ENCODE measurements around the gene CORIN.

The CORIN gene, protein sequence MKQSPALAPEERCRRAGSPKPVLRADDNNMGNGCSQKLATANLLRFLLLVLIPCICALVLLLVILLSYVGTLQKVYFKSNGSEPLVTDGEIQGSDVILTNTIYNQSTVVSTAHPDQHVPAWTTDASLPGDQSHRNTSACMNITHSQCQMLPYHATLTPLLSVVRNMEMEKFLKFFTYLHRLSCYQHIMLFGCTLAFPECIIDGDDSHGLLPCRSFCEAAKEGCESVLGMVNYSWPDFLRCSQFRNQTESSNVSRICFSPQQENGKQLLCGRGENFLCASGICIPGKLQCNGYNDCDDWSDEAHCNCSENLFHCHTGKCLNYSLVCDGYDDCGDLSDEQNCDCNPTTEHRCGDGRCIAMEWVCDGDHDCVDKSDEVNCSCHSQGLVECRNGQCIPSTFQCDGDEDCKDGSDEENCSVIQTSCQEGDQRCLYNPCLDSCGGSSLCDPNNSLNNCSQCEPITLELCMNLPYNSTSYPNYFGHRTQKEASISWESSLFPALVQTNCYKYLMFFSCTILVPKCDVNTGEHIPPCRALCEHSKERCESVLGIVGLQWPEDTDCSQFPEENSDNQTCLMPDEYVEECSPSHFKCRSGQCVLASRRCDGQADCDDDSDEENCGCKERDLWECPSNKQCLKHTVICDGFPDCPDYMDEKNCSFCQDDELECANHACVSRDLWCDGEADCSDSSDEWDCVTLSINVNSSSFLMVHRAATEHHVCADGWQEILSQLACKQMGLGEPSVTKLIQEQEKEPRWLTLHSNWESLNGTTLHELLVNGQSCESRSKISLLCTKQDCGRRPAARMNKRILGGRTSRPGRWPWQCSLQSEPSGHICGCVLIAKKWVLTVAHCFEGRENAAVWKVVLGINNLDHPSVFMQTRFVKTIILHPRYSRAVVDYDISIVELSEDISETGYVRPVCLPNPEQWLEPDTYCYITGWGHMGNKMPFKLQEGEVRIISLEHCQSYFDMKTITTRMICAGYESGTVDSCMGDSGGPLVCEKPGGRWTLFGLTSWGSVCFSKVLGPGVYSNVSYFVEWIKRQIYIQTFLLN

DNA sequence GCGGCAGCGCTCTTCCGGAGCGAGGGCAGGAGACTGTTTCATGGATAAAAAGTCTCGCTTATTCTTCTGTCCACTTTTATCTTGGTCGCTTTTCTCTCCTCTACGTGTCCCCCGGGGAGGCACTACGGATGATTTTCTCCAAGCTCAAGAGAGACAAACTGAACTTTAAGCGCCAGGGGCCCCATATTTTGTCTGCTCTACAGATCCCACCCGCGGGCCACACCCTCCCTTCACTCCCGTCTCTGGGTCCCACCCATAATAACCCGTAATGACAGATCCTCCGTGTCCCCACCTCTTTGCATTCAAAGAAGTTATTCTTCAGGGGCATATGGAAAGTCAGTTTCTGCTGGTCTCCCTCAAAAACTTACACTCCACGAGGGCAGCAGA lies at the start of gene CORIN:
Gene CORIN, minus strand, starts transcription at position 160 of the 387 bp plus-strand sequence. Its CDS starts 118 bp downstream, at position 42.
- no peak for DNase-seq

DNA sequence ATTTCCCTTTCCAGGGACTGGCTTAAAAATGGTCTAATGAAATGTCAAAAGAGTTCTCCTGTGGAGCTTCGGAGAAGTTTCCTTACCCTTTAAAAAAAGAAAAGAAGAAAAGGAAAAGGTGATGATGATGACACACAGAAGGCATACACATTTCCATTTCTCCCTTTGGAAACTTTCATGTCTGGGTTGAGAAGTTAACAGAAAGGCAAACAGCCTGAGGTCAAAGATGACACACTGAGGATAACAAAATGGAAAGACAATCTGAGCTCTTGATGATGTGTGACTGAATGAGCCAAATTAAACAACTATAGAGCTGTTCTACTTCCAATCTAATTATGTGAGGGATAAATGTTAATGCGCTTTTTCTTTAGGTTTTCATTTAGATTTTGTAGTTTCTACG lies 44.4 kb upstream of the CORIN start:
- DNase-seq: no peak

DNA sequence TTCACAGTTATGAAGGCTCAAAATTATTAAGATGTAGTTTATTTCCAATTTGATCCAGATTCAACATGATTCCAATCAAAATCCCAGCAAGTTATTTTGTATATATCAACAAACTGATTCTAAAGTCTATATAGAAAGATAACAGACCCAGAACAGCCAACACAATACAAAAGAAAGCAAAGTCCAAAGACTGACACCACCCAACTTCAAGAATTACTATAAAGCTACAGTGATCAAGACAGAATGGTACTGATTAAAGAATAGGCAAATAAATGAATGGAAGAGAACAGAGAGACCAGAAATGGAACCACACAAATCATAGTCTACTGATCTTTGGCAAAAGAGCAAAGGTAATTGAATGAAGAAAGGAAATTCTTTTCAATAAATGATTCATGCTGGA lies 41.6 kb upstream of the CORIN start:
- no peak for DNase-seq

DNA sequence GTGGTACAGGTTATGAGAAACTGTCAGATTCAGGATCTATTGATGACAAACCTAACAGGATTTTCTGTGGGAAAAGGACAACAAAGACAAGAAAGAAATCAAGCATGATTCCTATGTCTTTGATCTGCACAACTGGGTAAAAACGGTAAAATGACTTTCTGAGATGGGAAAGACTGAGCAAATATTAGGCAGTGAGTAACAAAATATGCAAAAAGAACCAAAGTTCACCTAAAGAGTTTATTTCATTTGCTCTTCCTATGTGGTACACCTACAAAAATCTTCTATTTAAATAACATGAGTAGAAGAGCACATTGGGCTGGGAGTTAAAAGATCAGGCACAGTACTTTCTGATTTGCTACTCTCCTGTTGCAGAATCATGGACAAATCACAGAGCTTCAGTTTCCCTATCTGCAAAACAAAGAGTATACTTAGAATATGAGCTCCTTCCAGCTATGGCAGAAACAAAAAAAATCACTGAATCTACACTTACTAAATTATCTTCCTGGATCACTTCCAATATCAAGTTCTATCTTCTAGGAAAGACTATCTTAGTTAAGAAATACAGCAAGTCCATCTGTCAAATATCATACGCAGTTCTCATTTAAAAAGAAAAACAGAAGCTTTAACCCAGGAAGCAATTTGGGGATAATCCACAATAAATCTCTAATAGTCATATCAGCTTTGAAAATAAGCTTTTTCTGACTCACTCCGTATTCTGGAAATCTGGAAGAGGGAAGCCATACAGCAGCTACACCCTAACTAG lies 39.1 kb upstream of the CORIN start:
- DNase-seq: no peak

DNA sequence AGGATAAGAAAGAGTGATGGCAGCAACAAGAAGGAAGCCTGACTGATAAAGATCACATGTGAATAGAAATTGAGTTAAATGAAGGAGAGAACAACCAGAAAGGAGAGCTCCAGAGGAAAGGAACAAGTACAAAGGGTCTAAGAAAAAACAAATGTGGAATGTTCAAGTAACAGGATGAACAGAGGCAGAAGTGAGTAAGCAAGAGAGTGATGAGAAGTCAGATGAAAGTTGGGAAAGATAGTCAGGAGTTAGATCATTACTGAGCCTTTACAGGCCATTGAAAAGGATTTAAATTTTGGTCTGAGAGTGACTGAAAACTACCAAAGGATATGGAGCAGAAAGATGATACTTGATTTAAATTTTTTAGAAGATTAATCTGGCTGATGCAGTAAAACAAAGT lies 38.4 kb upstream of the CORIN start:
- DNase-seq: no peak

DNA sequence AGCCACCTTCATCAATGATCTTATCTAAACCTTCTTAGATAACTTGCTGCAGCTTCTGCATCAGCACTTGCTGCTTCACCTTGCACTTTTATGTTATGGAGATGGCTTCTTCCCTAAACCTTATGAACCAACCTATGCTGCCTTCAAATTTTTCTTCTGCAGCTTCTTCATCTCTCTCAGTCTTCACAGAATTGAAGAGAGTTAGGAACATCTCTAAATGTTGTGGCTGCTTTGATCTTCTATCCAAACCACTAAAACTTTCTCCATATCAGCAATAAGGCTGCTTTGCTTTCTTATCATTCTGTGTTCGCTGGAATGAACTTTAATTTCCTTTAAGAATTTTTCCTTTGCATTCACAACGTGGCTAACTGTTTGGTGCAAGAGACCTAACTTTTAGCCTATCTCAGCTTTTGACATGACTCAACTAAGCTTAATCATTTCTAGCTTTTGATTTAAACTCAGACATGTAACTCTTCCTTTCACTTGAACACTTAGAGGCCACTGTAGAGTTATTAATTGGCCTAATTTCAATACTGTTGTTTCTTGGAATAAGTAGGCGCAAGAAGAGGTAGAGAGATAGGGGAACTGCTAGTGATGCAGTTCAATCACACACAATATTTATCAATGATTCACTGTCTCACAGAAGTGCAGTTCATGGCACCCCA lies 36.1 kb upstream of the CORIN start:
- DNase-seq: no peak

DNA sequence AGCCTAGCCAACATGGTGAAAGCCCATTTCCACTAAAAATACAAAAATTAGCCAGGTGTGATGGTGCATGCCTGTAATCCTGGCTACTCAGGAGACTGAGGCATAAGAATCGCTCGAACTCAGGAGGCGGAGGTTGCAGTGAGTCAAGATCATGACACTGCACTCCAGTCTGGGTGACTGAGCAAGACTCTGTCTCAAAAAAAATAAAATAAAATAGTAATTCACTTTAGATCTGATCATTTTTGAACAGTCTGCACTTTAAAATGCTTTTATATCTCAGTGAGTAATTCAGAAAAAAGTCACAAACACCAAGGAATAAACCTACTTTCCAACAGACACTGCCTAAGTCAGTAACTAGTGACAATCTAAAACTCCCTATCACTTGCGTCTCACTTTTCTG lies 25.6 kb upstream of the CORIN start:
- DNase-seq: no peak

DNA sequence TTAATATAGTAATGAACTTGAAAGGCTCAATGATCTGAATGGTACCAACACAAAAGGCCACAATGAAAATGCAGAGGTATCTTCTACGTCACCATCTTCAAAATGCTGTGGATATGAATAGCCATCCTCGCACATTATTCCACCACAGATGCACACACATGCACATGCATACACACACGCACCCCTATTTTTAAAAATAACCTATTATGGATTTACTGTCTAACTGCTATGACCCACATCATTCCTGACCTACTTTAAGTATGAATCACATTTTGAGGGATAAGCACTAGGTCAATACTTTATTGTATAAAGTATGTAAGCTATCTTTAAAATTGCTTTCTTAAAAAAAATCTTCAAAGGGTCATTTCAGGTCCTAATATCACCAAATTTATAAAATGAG lies 24.4 kb upstream of the CORIN start:
- no peak for DNase-seq

DNA sequence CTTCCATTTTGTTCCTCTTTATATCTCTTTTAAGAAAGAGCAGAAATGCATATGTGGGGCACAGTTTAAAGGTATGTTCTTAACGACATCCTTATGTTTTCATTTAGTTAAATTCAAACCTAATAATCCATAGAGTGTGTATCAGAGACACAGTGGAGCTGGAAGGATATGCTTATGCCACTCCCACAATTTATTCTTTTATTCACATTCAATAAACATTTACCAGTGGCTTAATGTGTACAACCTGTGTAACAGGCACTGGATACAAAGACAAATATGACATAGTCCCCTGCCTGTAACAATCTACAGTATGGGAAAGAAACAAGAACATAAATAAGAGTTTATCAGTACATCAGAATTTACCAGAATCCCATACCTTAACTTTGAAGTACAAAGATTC lies 22.4 kb upstream of the CORIN start:
- DNase-seq: no peak

DNA sequence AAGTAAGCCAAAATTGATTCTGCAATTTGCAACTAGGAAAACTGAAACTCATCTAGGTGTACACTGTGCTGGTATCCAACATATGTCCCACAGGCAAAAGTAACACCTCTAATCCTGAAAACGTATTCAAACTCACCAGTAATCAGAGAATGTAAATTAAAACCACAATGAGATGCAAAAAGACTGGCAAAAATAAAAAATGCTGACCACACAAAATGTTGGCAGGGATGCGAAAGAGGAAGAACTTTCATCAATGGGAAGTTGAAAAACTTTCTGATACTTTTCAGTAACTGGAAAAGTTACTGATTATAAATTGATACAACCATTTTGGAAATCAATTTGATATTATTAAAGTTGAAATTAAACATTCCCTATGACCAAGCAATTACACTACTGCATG lies 20.1 kb upstream of the CORIN start:
- no peak for DNase-seq

DNA sequence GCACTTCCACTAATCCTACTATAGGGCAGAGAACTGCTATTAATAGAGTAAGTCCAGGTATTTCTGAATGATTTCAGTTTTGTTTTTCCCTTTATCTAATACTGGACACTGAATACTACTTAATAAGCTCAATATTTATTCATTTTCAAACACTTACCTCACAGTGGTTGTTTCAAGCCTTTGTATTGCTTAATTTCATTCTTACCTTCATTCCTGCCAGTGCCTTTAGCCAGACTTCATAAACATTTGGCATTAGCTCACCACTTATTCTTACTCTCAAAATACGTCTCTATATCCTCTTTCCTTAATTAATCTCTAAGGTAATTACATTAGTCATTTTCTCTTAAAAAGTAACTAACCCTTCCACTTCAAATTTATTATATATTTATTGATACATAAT lies 18.8 kb upstream of the CORIN start:
- DNase-seq: no peak

DNA sequence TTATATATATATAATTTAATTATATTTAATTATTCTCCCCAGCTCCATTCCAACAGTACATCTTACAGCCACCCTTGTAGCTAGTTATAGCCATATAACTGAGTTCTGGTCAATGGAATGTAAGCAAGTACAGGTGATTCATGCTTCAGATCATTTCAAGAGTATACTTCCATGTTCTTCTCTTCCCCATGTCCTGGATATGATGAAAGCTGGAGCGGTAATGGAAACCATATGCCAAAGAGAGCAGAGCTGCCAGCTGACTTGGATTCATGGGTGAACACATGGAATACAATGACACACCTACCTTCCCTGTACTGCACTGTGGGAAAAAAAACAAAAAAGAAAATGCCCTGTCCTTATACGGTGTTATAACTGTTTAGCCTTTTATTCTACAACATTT lies 17.5 kb upstream of the CORIN start:
- no peak for DNase-seq

DNA sequence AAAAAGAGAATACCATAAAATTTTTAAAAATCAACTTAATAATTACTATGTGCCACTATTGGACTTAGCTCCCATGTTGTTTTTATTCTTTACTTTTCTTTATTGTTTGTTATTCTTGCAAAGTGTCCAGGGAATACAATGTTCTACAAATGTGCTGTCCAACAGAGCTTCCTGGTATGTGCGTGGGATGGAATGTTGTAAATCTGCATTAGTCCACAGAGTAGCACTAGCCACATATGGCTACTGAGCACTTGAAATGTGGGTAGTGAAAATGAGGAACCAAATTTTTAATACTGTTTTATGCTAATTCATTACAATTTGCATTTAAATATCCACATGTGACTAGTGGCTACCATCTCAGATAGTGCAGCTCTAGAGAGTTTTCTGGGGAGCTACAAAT lies 14.3 kb upstream of the CORIN start:
- DNase-seq: no peak

DNA sequence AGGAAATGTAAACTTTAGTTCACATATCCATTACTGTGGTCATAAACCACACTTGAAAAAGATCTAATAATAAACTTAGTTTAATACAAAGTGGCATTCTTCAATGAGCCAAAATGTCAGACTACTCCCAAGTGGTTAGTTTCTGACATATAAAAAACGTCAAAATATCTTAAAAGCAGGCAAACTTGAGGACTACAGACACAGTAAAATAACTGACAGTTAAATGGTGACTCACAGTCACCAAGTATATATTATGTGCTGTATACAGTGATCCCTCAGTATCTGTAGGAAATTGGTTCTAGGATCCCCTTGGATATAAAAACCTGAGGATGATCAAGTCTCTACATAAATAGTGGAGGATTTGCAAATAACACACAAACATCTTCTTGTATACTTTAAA lies 11.6 kb upstream of the CORIN start:
- DNase-seq: no peak

DNA sequence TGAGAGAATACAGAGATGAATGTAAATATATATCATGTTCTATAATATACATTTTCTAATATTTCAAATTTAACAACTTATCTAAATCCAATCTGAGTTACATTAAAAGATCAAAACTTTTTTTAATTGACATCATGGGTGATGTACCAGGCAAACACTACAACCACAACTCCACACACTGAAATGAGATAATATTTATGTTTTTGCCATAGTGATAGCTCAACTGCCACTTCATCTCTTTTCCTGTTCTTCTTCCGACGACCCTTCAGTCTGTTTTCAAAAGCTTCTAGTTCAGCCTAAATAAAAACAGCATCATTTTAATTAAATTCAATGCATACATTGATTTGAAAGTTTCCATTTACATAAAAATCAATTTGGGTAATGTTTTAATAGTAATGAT lies 10.2 kb upstream of the CORIN start:
- DNase-seq: no peak

DNA sequence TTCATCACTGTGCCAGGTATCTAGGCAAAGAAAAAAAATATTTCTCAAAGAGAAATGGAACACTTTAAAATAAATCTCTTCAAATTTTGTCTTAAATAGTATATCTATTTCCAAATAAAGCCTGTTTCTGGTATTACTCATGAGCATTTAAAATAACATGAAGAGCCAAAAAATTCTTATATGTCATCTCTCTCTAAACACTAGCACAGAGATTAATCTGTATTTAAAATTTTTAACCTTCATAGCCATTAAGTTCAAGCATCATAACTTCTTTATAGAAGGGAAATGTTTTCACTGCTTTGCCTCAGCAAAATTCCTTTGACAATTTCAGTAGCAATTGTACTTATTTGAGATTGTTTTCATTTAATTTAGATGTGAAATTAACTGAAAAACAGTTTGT lies 5.1 kb upstream of the CORIN start:
- no peak for DNase-seq

DNA sequence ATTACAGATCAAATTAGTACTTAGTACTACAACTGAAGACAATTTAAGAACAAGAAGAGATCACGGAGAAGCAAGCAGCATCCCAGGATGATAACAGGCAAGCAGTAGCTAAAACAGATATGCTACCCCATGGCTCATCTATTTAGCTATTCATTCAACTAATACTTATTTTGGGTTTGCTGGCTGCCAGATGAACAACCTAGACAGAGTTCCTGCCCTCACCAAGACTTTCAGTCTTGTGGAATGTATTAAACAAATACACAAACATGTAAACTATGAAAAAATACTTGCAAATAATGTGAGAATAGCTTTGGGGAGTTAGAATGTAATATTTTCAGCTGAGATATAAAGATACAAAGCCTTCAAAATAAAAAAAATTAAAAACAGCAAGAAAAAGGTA lies 2.4 kb upstream of the CORIN start:
- DNase-seq: no peak

DNA sequence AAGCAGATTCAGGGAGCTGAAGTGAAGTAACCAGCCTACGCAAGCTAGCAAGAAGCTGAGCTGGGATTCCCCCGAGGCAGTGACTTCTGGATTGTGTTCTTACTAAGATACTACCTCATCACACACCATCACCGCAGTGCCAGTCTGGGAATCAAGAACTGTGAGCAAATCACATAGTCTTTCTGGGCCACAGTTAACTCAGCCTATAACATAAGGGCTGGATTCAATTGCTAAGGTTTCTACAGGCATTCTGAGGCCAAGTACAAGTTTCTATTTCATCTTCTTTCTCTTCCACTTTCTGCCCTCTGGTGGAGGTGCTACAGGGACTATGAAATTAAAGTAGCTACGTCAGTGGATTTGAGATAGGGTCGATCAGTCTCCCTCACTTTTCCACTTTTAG lies 1.4 kb upstream of the CORIN start:
- no peak for DNase-seq

DNA sequence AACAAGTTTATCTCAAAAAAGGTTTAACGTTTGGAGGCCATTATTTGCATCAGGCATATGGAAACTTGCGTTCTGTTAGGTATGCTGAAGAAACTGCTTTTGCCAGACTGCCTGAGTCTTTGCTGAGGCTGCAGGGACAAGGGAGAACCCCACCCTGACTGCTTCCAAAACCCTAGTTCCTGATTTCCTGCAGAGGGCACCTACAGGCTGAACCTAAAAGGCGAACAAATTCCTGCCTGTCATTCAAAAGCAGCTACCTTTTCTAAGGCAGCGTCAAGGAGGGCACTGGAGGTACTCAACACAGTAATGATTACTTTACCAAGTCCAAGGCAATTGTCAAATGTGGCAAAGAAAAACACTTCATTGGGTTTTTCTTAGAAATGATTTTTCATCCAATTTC lies 578 bp upstream of the CORIN start:
- DNase-seq: no peak

DNA sequence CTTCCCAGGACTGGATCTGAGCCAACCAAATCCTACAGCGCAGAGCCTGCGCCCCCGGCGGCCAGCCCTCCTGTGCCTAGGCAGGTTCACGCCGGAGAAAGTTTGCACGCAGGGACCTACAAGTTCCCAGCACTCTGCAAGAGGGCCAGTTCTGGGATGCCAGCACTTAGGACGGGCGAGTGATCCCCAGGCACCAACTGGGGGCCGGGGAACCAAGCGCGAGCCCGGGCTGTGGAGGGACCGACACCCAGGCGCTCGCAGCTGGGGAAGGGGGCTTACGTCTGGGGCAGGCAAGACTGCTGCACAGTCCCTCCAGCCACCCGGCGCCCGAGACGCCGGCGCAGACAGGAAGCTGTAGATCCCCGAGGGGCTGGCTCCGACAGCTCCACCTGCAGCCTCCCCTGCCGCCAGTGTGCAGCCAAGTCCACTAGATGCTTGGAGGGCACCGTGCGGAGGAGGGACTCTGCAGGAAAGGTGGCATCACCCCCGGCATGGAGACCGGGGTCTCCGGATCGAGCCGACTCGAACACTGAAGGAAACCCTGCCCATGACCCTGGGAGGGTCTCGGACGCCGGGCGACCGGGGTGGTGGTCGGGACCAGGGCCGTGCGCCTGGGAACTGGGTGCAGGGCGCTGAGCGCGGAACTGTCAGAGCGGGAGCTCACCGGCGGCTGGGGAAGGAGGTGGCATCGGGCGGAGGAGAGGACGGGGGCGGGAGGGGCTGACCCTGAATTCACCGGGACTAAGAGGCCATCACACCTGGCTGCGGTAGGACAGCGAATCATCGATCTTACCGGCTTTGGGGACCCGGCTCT lies 566 bp downstream of the CORIN start:
- DNase-seq: peak; percentile 3

DNA sequence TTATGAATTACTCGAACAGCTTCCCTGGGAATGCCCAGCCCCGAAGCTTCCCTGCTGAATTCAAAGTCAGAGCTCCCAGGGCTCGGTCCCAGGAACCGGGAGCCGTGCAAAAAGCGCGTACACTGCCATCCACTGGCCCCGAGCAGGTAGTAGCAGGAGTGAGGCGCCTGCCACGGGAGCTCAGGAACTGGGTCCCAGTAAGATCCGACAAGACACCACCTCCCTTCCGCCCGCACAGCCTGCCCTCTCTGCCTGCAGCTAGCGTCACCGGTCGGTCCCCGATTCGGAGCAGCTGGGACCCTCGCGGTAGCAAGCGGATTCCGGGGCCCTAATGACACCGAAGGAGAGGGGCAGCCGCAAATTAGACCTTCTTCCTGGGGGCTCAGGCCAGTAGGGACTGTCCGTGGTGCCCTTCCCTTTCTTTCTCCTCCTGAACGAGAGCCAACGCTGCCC lies 1.2 kb downstream of the CORIN start:
- peak; percentile 23 for DNase-seq

DNA sequence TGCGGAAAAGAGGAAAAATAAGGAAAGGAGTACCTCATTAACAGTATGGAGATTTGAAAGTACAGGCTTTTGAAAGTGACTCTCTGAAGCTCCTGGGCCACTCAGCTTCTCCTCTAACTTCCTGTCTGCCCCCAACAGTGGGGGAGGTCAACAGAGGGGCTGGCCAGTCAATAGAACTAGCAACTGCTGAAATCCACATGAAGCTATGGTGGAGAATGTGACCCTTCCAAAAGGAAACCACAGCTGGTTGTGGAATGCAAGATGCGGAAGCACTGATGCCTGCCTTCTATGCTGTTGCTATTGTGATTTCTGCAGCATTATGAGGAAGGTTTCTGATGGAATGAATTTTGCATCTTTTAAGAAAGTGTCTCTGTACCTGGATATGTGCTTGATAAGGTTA lies 2.4 kb downstream of the CORIN start:
- DNase-seq: no peak

Data from activated T-cell treated with anti-CD3 and anti-CD28 coated beads for 4 hours (primary cell).